Measurements from ENCODE around the gene AHI1.

- TF ChIP-seq CTCF (IDR thresholded peaks at IDR 0.05) (no peak), POLR2A (IDR thresholded peaks at IDR 0.05) (no peak)
These were observed 23.2 kb upstream of the AHI1 start for GRCh38 chr6:135520781-135521180.

Data from ovary (tissue), 3 donors.